Ammon's horn (tissue), 1 donor: ENCODE data around the gene CCDC175.
A peak's percentile ranks its signal among the peaks of the same experiment; 100 is the strongest.

Experiments
- DNase-seq: peaks from one replicate; pipeline ENCODE4 v3.0.0-alpha.2; 2016; ENCODE audit warnings: low spot score

CCDC175 gene

DNA sequence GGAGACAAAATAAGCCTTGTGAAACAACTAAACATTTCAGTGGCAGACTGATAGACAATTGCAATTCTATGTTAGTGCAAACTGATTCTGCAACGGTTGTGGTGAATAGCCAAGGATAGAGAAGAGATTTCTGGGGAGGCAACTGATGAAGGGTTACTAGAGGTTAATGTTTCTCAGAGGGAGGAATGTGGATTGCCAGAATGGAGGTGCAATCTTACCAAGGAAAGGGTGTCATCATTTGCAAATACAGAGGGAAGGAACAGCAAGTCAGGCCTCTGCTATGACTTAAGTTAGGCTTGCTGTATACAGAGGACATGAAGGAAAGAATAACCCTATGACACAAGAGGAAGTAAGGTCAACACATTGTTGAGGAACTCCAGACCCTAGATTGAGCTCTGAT is 35.8 kb downstream of the CCDC175 start:
- DNase-seq = no peak

- no peak for DNase-seq
Observed at GRCh38 chr14:59538936-59539335, 37.7 kb downstream of the CCDC175 start.

DNA sequence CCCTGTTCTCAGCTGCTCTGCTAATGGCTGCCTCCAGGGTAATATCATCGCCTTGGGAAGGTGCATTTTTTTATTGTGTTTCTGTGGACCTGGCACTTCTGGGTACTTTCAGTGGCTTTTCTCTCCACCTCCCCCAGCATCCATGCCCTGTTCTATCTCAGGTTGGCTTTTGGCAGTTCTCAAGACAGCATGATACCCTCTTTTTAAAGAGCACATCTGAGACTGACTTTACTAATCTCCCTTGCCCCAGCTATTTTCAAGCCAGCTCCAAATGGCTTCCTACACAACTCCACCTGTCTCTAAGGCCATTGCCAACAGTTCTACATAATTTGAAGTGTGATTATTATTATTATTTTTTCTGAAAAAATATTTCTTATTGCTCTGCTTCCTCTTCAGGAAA is 39.1 kb downstream of the CCDC175 start:
- DNase-seq = no peak

GRCh38 chr14:59534361-59534987 is 42.1 kb downstream of the CCDC175 start:
- DNase-seq = no peak

GRCh38 chr14:59532419-59532818 is 44.2 kb downstream of the CCDC175 start:
- DNase-seq = no peak

DNA sequence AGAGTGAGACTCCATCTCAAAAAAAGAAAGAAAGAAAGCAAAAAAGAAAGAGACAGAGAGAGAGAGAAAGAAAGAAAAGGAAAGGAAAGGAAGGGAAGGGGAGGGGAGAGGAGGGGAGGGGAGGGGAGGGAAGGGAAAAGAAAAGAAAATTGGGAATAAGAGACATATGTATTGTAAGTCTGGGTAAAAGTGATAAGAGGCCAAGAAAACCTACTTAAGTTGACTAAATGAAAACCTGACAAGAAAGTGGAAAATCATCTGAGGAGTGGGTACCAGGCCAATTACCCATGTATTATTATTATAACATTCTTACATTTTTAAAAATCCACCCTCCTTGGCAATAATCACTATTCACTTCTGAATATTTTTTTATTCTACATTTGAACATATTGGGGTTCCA is 46.3 kb downstream of the CCDC175 start:
- DNase-seq = no peak

GRCh38 chr14:59529189-59529588 is 47.4 kb downstream of the CCDC175 start:
- no peak for DNase-seq

DNA sequence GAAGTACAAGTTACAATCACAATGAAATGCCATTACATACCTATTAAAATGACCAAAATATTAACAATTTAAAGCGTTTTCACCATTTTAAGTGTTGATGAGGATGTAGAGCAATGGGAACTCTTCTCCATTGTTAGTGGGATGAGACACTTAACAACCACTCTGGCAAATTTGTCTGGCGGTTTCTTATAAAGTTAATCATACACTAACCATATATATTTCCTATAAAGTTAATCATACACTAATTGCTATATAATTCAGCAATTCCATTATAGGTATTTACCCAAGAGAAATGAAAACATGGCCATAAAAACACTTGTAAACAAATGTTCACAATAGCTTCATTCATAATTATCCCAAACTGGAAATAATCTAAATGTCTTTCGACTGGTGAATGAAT is 56.4 kb downstream of the CCDC175 start:
- no peak for DNase-seq

DNA sequence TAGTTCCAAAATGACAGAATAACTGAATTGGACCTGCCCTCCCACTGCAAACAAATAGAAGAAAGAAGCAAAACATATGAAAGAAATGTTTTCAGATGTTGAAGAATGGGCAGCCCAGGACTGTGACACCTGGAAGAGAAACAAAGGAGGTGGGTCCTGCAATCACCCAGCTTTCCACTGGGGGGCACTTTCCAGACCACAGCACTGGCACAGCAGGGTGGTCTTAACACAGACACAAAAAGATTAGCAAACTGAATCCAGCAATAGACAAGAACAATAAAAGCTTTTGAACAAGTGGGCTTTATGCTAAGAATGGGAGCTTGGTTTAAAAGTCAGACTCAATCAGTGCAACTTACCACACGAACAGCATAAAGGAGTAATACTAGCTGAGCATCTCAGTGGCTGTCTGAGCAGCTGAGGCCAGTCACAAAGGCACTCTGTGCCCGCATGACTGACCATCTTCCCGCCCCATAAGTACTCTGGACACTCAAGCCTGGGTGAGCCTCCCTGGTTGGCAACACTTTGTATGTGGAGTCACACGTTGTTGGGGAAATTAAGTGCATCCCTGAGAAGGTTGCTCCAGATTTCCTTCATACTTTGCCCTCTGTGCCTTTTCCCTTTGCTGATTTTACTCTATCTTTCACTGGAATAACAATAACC is 64.6 kb downstream of the CCDC175 start:
- DNase-seq = no peak

GRCh38 chr14:59510966-59511365 is 65.6 kb downstream of the CCDC175 start:
- no peak for DNase-seq

DNA sequence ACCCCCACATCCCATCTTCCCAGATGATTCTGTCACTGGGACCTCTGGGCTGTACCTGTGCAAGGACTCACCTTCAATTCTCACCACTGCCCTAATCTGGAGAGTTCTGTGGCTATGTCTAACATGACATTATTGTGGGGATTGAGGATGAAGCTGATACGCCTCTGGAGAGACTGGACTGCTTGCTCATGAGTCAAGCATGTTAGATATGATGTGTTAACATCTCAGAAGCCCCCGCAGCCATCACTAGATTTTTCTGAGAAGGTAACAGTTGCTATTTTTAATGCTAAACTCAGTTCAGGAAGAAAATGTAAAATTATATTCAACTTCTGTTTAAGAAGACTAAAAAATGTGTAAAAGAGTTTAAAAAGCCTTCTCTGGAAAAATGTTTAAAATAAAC is 66.6 kb downstream of the CCDC175 start:
- DNase-seq = no peak

- DNase-seq = no peak
Observed at GRCh38 chr14:59509101-59509500, 67.5 kb downstream of the CCDC175 start.

DNA sequence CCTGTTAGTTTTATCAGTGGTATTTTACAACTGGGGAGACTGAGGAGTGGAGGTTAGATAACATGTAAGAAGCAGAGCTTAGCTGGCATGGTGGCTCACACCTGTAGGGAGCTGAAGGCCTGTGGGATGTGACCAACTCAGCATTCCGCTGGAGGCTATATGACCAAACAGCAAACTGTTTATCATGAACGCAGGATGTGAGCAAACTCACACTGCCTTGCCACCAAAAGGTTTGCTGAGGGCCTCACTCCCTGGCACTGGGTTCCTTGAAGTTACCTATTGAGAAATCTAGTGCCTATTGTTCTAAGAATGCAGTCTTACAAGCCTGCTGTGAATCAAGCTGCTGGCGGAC is 68.9 kb downstream of the CCDC175 start:
- no peak for DNase-seq

DNA sequence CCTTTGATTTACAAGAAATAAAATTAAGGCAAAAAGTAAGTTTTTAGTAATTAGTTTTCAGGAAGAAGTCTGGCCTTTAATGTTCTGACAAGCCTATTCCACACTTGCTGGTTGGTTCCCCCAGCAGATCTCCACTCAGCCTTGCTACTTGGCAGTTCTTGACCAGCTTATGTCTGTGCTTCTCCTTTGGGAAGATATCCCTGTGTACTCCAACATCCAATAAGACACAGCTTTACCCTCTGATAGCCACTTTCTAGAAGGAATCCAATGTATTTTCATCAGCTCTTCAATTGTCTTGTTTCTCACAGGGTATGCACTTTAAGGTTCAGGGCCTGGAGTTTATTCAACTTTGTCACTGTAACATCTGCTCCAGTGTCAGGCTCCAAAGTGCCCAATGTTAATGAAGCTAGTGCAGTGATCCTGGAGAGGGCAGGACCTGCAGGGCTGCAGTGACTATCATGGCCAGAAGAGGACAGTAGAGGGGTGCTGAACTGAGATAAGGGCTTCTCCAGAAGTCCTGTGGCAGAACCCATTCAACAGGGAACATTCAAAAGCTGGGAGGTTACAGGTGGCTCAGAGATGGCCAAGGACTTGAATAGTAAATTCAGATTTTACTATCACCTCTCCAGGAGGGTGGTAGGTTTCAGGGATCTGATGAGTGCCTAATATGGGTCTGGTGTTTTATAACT is 69.4 kb downstream of the CCDC175 start:
- DNase-seq = peak; percentile 58

- no peak for DNase-seq
Observed at GRCh38 chr14:59503256-59503655, 73.4 kb downstream of the CCDC175 start.

GRCh38 chr14:59500732-59501131 is 75.9 kb downstream of the CCDC175 start:
- no peak for DNase-seq

GRCh38 chr14:59492384-59492783 is 84.2 kb downstream of the CCDC175 start:
- no peak for DNase-seq

- no peak for DNase-seq
Observed at GRCh38 chr14:59490756-59491155, 85.9 kb downstream of the CCDC175 start.

GRCh38 chr14:59484639-59485175 is 91.9 kb downstream of the CCDC175 start:
- DNase-seq = no peak

- DNase-seq = peak; percentile 96
Observed at GRCh38 chr14:59483819-59484638, 92.6 kb downstream of the CCDC175 start, which contains the start of the genes JKAMP and L3HYPDH. Gene JKAMP, plus strand, starts transcription at chr14:59484517. Its CDS starts 73 bp downstream, at chr14:59484590. Gene L3HYPDH, minus strand, starts transcription at chr14:59484408. Its CDS starts 92 bp downstream, at chr14:59484316.

DNA sequence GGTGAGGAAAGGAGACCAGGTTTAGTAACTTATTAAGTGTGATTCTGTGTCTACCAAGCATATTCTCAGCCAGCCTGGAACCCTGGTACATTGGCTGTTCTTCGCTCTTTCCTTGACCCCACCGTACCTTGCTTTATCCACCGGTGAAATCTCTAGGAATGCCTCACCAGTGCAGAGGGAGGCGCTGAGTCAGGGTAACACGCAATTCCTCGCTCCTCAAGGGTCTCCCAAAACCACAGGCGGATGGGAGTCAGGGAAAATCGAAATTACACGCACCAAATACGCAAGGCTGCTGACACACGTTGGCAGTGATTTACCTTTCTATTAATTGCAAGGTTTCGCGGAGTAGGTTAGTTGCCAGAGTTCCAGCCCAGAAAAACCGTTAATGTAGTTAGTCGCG is 93.2 kb downstream of the CCDC175 start:
- DNase-seq = peak; percentile 35
